ENCODE results near the gene IP6K3.
A peak's percentile ranks its signal among the peaks of the same experiment; 100 is the strongest.

The IP6K3 gene

DNA sequence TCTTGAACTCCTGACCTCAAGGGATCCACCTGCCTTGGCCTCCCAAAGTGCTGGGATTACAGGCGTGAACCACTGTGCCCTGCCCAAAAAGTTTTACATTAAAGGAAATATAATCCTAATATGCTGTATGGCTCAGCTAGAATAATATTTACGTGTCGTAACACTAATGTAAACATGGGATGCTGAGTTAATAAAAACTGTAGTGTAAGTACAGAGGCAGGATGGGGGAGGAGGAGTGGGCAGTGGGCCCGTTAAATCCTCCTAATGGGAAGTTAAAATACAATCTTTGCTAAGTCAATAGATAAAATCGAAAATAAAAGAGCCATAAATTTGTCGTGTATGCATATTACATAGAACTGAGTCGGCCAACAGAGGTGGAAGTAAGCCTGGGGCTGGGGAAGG is 12.1 kb upstream of the IP6K3 start:
- DNase-seq = no peak

DNA sequence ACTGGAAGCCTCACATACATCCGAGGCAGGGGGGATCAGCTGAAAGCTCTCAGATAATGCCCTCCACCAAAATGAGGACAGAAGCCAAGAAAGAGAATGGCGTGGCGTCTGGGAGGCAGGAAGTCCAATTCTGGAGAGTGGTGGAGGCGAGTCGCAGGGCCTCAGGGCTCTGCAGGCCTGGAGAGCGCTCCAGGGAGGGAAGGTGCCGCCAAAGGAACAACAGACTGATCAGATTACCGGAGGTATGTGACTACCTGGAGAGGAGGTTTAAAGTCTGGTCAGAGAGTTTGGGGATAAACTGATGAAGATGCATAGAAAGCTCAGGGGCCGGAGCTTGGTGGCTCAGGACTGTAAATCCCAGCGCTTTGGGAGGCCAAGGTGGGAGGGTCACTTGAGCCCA is 11.2 kb upstream of the IP6K3 start:
- no peak for DNase-seq

DNA sequence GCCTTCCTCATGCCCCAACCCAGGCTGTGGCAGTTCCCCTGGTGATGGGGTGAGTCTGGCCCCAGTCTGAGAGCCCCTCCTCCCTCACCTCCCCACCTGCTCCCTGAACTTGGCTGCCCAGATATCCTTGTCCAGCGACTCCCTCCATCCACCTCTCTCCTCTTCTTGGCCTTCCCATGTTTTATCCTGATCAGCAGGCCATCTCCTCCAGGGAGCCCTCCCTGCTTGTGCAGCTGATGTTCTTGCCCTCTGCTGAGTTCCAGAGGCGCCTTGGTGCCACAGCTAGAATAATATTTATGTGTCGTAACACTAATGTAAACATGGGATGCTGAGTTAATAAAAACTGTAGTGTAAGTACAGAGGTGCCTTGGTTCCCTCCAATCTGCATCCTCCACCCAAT is 10.4 kb upstream of the IP6K3 start:
- no peak for DNase-seq

DNA sequence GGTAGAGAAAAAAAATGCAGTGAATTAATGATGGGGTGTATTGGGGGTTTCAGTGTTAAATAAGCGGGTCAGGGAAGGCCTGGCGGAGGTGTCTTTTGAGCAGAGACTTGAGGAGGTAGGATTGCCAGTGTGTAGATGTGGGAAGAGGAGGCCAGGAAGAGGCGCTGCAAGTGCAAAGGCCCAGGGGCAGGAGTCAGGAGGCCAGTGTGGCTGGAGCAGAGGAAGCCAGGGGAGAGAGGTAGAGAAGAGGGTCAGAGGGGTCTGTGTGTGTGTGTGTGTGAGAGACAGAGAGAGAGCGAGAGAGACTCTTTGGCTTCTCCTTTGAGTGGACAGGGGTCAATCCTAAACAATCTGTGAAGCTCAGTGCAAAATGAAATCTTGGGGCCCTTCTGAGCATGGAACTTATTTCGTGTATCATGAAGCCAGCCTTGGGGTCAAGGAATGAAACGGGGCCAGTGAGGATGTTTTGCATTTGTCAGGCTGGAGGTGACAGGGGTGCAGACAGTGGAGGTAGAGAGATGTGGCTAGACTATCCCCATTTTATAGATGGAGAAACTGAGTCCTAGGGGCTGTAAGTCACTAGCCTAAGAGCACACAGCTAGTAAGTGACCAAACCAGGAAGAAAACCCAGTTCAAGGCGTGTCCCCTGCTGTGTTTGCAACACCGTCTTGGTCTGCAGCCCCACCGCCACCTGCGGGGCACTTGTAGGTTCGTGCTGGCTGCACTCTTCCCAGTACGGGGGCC is 9.7 kb upstream of the IP6K3 start:
- DNase-seq = no peak

DNA sequence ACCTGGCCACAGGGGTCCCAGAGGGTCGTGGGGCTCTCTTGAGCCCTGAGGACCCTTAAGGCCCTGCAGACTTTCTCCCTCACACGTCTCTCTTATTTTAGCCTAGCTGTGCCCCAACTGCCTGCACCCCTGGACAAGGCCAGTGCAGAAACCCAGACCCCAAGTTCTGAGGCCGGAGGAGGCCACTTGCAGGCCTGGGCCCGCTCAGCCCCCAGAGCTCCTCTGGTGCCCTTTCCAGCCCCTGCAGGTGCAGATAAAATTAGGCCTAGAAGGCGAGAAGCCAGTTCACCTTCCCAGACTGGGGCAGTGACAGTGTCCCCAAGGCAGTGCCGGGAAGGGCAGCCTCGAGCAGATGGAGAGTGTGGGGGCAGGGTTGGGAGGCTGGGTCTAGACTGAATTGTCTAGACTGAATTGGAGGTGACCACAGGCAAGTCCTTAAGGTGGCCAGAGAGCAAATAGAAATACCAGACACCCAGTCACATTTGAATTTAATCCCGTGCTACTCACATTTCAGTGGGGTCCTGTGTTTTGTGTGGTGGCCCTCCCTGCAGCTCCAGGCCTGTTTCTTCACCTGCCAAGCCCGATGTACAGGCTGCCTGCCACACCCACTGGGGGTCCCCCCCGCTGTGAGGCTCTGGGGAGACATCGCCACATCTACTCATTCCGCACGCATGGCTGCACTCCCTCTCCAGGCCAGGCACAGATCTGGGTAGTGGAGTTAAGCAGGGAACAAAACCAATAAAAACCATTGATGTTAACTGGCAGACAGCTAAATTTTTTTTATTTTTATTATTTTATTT is 8.6 kb upstream of the IP6K3 start:
- no peak for DNase-seq

DNA sequence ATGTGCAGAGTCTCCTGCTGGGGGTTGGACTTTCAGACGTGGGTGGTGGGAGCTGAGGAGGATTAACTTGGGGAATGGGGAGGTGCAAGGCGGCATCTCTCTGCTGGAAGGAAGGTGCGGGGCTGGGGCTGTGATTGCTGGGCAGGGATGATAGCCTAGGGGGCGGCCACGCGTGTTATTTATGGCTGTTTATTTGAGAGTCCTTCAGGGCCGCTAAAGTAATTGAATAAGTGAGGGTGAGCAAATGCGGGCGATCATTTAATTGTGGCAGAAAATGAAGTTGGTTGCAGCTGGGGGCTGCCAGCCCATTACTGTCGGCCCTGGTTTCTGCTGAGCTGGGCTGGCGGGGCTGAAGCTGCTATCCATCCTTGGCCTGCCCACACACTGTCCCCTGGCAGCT is 7.5 kb upstream of the IP6K3 start:
- DNase-seq = no peak

DNA sequence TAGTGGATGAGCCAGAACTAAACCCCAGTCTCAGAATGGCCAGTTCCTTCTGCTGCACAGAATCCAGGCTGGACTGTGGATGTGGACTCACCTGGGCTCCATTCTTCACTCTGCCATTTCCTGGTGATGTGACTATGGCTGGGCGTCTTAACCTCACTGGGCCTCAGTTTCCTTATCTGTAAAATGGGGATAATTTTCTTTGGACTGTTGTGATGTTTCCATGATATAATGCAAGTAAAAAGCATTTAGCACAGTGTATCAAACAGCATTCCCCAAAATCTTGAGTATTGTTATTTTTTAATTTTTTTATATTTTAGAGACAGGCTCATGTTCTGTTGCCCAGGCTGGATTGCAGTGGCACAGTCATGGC is 5.9 kb upstream of the IP6K3 start:
- DNase-seq = no peak

DNA sequence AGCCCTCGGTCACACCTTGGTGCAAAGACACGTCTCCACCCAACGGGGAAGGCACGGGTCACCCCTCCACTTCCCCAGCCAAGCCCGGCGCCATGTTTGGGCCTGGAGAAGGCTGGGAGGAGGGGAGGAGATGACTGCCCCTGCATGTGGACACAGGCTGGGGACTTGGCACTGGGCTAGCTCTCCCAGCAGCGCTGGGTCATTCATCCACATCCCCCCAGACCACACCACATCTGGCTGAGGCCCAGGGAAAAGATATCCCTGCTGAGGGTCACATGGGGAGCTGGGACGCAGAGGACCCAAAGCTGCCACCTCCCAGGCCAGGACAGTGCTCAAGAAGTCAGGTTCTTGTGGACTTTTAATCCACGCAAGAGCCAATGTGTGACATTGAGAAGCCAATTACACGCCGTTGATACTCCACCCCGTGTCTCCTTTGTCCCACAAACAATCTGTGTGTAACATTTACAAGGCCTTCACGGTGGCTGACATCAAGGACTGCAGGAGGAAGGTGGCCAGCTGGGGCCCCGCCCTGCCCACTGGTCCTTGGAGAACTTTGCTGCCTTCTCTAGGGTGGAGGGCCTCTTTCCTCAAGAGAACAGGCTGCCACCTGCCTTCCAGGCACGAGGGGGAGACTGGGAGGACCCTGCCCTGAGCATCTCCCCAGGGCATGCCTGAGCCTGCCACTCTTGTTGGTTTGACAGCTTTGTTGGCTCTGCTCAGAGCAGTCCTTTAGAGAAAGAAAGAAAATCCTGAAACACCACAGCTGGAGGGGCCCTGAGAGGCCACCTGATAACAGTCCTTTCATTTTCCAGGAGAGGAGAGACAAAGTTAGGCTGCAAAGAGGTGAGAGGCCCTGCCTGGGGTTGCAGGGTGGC is 5.3 kb upstream of the IP6K3 start:
- no peak for DNase-seq

DNA sequence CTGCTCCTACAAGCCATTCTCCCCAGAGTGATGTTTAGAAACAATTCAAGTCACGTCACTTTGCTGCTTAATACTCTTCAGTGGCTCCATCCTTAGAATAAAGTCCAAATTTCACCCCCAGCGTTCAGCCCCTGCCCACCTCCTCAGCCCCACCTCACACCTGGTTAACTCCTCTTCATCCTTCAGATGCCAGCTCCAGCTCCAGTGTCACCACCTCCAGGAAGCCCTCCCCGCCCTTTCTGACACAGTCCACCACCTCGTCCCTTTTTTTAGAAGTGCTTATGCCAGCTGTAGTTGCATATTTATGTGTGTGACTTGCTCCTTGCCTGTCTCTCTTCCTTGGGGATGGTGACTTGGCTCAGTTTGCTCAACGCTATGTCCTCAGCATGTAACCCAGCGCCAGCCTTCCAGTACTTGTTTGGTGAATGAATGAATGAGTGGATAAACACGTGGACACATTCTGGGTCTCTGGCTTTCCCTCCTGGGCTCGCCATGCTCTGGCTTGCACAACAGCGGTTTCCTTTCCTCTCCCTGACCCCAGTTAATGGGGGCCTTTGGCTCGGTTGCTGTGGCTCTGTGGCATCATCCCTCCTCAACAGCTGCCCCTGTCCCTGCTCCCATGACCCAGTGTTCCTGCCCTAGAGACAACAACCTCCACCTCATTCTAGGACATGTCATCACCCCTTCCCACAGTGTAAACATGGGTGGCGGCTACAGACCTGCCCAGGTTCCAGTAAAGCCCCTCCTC is 3.7 kb upstream of the IP6K3 start:
- DNase-seq = no peak

DNA sequence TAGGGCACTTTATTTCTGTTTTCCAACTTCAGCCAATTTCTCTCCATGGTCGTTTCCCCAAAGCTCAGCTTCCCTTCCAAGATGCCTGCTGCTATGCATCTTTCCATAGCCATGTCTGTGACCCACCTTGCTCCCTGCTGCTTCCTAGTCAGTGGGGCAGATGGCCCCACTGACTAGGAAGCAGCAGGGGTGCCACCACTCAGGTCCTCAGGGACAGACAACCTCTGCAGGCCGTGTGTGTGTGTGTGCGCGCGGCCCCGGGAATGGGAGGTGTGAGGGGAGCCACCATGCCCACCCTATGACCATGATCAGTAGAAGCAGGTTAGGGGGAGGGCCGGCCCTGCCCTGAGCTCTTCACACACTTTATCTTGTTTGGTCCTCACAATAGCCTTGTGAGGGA is 2.7 kb upstream of the IP6K3 start:
- DNase-seq = no peak

DNA sequence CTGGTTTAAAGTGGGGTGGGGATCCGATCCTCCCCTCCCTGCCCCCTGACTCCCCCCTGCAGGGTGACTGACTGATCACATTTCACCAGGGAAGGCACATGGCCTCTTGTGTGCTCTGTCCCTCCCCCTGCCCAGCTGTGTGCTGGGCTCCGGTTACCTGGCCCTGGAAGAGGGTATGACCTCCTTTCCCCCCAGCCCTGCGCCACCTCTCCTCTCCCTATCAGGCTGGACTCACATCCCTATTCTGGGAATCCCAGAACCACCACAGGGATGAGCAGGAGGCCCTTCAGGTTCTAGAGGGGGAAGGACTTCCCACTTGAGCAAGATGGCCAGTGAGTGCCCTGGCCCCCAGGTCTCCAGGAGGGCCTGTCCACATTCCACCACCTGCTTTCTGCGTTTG is 2.1 kb upstream of the IP6K3 start:
- no peak for DNase-seq

DNA sequence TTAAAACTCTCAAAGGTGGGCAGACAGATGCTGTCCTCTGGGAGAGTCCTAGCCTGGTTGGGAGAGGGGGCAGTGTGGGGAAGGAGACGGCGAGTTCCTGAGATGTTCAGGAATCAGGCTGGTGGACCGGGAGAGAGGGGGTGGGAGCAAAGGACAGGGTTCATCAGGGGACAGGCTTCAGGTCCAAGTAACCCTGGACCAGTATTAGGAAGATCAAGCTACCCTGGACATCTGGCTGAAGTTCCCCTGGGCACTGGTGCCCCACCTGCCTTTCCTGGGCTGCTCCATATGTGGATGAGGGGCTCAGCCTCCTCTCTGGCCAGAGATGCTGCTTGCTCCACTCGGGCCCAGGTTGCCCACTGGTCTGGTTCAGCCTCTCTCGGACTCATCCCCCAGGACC is 1.1 kb upstream of the IP6K3 start:
- DNase-seq = no peak

DNA sequence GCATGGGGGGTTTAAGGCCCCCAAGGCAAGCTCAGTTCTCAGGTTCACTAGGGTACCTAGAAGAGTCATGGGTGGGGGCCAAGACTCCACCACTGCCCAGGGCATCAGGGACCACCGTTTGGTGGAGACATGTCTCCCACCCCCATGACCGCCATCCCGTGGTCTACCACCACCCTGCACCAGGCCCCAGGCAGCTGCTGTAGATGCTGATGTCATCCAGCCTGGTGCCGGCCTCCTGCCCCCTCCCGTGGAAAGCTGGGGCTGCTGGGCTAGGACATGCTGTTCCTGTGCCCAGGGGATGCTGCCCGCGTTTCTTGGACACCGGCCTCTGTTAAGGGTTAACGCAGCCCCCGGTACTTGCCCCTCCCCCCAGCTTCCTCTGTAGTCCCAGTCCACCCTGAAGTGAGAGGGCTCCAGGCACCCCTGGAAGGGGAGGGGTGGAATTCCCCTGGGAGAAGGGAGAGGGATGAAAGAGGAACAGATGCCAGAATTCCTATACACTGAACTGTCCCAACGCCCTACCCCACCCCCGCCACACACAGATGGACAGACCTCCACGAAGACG is 587 bp downstream of the IP6K3 start:
- DNase-seq = no peak

DNA sequence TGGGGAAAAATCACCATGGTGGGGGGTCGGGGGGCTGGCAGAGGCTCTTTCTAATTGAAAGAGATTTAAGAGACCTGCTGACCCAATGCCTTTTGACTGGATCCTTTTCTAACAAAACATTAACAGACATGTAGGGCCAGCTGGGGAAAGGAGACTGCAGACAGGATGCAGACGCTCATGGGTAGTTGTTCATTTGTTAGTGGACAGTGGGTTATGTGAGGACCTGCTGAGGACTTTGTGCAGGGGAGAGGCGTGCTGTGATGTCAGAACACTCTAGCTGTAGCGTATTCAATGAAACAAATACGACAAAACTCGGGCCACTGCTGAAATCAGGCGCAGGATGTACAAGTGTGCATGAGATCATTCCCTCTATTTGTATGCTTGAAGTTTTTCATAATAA is 1.2 kb downstream of the IP6K3 start:
- no peak for DNase-seq

DNA sequence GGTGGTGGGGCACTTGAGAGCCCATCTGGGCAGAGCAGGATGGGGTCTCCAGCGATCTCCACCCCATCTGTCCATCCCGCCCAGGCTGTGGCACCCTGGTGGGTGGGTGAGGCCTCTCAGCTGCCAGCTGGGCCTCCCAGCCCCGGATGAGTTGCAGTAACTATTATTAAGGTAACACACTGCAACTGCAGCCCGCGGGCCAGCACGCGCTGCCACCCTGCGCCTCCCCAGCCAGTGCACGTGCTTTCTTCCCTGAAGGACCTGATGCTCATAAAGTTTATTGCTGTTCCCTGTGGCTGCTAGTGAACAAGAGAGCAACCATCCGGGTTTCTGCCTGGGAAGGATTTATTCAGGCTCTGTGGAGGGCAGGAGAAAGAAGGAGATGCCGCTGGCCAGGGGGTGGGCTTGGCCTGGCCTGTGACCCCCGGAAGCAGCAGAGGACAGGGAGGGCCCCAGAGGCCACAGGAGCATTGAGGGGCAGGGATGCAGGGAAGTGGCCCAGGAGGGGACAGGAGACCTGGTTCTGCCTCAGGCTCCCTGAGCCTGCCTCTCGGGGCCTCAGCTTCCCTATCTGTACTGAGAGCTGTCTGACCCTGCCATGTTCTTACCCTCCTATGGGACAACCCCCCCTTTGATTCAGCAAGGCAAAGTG is 1.7 kb downstream of the IP6K3 start:
- no peak for DNase-seq

DNA sequence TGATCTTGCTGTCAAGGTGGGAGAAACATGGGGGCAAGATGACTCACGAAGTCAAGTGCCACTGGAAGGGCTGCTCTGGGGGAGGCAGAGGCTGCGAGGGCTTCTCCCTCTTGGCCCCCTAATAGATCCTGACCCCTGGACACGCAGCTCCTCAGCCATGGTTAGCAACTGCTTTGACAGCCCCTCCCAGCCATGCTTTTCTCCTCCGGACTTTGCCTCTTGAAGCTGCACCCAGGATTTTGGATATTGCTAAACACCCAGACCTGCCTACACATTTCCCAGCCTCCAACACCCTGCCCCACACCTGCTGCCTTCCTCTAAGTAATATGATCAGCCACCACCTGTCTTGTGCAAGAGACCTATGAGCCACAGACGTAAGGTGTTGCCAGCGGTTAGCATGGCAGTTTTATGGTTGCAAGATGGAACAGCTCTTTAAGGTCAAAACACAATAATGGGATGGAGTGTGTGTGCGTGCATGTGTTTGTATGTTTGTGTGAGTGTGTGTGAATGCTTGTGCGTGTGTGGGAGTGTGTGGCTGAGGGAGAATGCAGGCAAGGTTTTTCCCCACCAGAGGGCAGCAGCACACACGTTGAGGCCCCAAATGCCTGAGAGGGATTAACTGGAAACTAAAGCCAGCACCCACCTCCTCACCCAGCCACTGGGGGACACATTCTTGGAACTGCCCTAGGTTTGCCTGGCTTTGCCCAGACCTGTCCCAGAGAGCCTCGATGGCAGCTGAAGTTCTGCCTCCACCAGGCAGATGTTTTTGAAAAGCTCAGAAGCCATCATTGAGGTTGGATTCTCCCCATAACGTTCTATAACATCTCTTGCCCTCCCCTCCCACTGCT is 2.5 kb downstream of the IP6K3 start:
- DNase-seq = peak; percentile 70

DNA sequence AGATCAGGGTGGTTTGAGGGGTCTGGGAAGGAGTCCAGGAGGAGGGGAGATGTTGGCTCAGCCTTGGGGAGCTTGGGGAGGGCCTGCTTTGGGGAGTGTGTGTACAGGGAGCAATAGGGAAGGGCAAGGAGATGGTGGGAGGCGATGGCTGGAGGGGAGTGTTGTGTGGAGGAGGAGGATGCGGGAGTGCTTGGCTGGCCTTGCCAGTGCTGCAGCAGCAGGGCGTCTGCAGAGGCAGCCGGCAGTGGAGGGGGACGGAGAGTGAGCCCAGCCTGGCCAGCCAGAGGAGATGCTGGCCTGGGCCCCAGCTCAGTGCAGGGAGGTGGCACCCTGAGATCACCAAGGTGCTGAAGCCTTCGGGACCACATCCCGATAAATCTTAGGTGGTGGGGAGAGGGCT is 3.9 kb downstream of the IP6K3 start:
- DNase-seq = no peak

DNA sequence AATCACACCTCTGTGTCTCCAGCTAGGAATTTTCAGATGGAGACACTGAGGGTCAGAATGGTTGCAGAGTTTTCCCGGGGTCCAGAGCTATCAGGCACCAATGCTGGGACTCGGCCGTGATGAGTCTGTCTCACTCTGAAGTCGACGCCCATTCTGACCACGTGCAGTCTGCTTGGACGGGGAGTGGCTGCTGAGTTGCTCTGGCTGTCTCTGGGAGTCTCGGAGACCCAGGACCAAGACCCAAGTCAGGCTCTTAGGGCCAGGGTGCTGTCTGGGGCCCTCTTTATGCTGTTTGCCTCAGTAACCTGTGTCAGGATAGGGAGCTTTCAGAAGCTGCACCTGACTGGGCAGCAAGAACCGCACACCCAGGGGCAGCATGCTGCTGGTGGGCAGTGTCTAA is 4.6 kb downstream of the IP6K3 start:
- DNase-seq = no peak

DNA sequence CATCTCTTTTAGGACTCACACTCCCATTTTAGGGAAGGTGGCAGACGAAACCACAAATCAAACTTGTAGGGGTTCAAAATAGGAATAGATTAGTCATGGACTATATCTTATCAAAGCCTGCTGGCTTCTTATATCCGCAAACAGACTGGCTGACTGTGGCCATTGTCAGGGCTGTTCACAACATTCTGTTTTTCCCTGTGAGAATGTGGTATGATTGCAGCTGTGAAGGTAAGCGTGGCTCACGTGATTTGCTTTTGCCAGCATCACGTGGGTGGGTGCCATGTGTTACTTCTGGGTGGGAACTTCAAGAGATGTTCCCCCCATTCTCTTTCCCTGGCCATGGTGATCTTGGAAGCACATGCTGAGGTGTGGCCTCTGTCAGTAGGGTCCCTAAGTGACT is 5.9 kb downstream of the IP6K3 start:
- peak; percentile 6 for DNase-seq

DNA sequence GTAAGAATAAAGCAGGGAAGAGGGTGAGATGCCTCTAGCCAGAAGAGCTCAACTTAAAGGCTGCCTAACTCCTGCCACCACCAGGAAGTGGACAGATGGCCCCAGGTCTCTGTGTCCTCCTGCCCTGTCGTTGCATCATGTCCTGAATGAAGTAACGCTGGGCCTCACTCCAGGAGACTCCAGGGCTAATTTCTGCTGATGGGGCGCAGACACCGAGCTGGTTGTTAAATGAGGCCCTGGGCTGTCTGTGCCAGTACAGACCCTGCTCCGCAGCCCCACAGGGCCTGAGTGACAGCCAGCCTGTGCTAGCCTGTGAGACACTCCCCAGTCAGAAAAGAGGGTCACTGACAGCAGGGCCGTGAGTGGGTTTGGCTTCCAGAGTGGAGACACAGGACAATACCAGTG is 6.5 kb downstream of the IP6K3 start:
- DNase-seq = no peak

DNA sequence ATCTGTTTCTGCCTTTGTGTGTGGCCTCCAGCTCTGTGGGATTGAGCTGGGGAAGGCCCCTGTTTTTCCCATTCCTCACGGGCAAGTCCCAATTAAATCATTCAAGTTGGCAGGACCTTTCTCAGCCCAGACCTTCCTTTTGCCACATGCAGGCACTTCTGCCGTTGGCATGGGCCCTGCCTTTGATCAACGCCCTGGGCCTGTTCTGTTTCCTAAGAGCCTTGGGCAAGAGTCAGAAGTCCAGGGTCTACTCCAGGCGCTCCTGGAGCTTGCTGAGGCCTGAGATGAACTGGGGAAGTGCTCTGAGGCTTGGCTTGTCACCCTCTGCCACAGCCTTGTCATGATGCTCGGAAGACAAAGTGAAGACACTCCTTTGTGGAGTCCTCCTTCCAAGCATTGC is 7.1 kb downstream of the IP6K3 start:
- DNase-seq = no peak
